ENCODE data around the gene ADD1.

The ADD1 gene

DNA sequence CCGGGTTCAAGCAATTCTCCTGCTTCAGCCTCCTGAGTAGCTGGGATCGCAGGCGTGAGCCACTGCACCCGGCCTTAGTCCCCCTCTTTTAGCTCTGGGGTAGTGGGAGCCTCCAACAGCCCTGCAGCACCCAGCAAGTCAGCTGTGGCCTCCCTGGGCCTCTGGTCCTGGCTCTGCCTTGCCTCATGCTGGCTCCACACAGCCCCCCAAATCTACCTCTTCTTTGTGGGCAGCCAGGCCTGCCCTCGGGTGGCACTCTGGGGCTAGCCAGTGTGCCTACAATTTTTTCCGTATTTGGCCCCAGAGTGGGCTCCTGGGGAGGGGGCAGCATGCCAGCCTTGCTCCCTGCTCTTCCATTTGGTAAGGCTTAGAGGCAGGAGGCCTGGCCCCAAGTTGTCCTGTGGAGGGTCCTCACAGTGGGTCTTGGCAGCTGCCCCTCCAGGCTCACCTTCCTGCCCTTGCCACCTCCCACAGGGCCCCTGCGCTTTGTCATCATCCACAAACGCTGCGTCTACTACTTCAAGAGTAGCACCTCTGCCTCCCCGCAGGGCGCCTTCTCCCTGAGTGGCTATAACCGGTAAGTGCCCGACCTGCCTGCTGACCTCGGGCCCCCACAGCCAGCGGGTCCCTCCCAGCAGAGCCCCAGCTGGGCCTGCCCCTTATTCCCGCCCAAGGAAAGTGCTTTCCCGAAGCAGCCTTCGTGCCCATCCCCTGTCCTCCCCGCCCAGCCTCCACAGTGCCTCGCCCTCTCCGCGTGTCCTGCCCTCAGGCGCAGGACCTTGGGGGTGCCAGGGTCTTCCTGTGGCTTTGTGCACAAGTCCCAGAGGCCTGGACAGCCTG lies 21.0 kb upstream of the ADD1 start:
- Histone ChIP-seq H3K9me2 (replicated peaks; ENCODE audit: control insufficient read depth, low read length) (no peaks in the 10 kb centered on the region), H3K27me3 (ENCODE audit: control insufficient read depth, low read length) (peaks cover 19% of the 10 kb centered on the region), H3K79me2 (ENCODE audit: control insufficient read depth, low read length) (no peaks in the 10 kb centered on the region), H3K4me2 (ENCODE audit: low read length) (no peak overlapping the region), H3K4me3 (ENCODE audit: low read length) (no peak overlapping the region), H4K20me1 (ENCODE audit: control insufficient read depth, insufficient read depth, low read depth, low read length) (0 out of 2 replicates have a peak, but pooled peaks cover 6% of the 10 kb centered on the region), H3K36me3 (ENCODE audit: control insufficient read depth, low read length) (no peaks in the 10 kb centered on the region), H3K4me1 (ENCODE audit: control insufficient read depth, low read length) (peaks cover 7% of the 10 kb centered on the region), H3K9me3 (ENCODE audit: control insufficient read depth, insufficient read depth, low read length) (no peaks in the 10 kb centered on the region), H3K27ac (ENCODE audit: low read depth, low read length) (no peak overlapping the region), H3F3A (ENCODE audit: control insufficient read depth, insufficient read depth) (0 out of 2 replicates have a peak, but pooled peaks cover 3% of the 10 kb centered on the region)
- no peak for TF ChIP-seq EZH2phosphoT487 (IDR thresholded peaks at IDR 0.05; ENCODE audit: borderline replicate concordance, low read length)

DNA sequence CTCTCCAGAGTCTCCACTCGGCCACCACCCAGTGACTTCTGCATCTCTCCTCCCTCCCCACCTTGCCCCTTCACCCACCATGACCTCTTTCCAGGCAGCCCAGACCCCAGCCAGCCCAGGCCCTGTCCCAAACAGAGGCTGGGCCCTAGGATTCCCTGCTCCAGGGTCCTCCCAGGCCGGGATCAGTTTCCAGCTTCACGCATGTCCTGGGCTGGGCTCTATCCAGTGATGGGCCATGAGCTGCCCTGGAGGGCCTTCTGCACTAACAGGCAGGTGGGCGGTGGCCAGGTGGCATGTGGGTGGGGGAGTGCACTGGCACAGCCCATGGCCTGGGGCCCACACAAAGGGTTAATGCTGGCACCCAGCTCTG lies 20.4 kb upstream of the ADD1 start:
- H3K27me3 ChIP-seq (ENCODE audit: control insufficient read depth, low read length), result peaks cover 16% of the 10 kb centered on the region
- H3K4me1 ChIP-seq (ENCODE audit: control insufficient read depth, low read length), result peaks cover 4% of the 10 kb centered on the region; the same call in 1 of the 2 replicates
- H3K4me3 ChIP-seq (ENCODE audit: low read length), result no peak overlapping the region
- no peak overlapping the region for H3K4me2 ChIP-seq (ENCODE audit: low read length)
- TF ChIP-seq EZH2phosphoT487 (IDR thresholded peaks at IDR 0.05; ENCODE audit: borderline replicate concordance, low read length), result no peak
- TF ChIP-seq, protein P1, sequence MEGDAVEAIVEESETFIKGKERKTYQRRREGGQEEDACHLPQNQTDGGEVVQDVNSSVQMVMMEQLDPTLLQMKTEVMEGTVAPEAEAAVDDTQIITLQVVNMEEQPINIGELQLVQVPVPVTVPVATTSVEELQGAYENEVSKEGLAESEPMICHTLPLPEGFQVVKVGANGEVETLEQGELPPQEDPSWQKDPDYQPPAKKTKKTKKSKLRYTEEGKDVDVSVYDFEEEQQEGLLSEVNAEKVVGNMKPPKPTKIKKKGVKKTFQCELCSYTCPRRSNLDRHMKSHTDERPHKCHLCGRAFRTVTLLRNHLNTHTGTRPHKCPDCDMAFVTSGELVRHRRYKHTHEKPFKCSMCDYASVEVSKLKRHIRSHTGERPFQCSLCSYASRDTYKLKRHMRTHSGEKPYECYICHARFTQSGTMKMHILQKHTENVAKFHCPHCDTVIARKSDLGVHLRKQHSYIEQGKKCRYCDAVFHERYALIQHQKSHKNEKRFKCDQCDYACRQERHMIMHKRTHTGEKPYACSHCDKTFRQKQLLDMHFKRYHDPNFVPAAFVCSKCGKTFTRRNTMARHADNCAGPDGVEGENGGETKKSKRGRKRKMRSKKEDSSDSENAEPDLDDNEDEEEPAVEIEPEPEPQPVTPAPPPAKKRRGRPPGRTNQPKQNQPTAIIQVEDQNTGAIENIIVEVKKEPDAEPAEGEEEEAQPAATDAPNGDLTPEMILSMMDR (IDR thresholded peaks at IDR 0.05; ENCODE audit: low read depth, low read length, poor library complexity, severe bottlenecking), result no peak
- no peaks in the 10 kb centered on the region for H3K36me3 ChIP-seq (ENCODE audit: control insufficient read depth, low read length)
- H3K79me2 ChIP-seq (ENCODE audit: control insufficient read depth, low read length), result no peaks in the 10 kb centered on the region
- H3K9me2 ChIP-seq (replicated peaks; ENCODE audit: control insufficient read depth, low read length), result no peaks in the 10 kb centered on the region
- H3K27ac ChIP-seq (ENCODE audit: low read depth, low read length), result no peak overlapping the region
- 0 out of 2 replicates have a peak, but pooled peaks cover 3% of the 10 kb centered on the region for H3F3A ChIP-seq (ENCODE audit: control insufficient read depth, insufficient read depth)
- no peaks in the 10 kb centered on the region for H3K9me3 ChIP-seq (ENCODE audit: control insufficient read depth, insufficient read depth, low read length)
- H4K20me1 ChIP-seq (ENCODE audit: control insufficient read depth, insufficient read depth, low read depth, low read length), result 0 out of 2 replicates have a peak, but pooled peaks cover 6% of the 10 kb centered on the region

DNA sequence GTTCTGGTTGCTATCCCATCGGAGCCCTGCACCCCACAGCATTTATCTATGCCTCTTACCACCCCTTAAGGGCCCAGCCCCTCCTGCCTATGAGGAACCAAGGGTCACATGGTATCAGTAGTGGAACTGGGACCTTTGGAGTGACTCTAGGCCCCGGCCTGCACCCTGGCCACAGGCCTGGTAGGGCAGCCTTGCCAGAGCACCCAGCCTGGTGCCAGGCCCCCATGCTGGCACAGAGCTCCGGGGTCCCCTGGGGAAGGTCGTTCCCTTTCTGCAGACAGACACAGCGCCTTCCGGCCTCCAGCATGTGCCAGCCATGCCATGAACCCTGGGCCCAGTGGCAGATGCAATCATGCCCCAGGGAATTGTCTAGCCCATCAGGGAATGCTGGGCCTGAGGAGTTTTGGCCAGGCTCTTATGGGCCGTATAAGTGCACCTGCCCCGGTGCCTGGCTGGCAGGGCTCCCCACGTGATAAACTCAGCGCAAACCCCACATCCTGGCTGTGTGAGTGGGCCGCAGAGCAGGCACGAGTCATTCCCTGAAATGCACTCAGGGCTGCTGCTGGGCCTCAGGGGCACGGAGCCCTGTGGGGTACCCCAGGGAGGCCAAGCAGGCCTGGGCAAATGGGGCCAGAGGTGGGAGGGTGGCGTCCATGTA lies 19.8 kb upstream of the ADD1 start:
- H3K4me3 ChIP-seq (ENCODE audit: low read length), result no peak overlapping the region
- H3K36me3 ChIP-seq (ENCODE audit: control insufficient read depth, low read length), result no peaks in the 10 kb centered on the region
- no peak overlapping the region for H3K4me2 ChIP-seq (ENCODE audit: low read length)
- no peaks in the 10 kb centered on the region for H3K4me1 ChIP-seq (ENCODE audit: control insufficient read depth, low read length)
- H3K27ac ChIP-seq (ENCODE audit: low read depth, low read length), result no peak overlapping the region
- peaks cover 12% of the 10 kb centered on the region for H3K27me3 ChIP-seq (ENCODE audit: control insufficient read depth, low read length)
- 0 out of 2 replicates have a peak, but pooled peaks cover under 1% of the 10 kb centered on the region for H3F3A ChIP-seq (ENCODE audit: control insufficient read depth, insufficient read depth)
- no peaks in the 10 kb centered on the region for H3K9me3 ChIP-seq (ENCODE audit: control insufficient read depth, insufficient read depth, low read length)
- H3K79me2 ChIP-seq (ENCODE audit: control insufficient read depth, low read length), result no peaks in the 10 kb centered on the region
- TF ChIP-seq EZH2phosphoT487 (IDR thresholded peaks at IDR 0.05; ENCODE audit: borderline replicate concordance, low read length), result no peak
- TF ChIP-seq, protein P1 (IDR thresholded peaks at IDR 0.05; ENCODE audit: low read depth, low read length, poor library complexity, severe bottlenecking), result no peak
- no peaks in the 10 kb centered on the region for H3K9me2 ChIP-seq (replicated peaks; ENCODE audit: control insufficient read depth, low read length)
- H4K20me1 ChIP-seq (ENCODE audit: control insufficient read depth, insufficient read depth, low read depth, low read length), result 0 out of 2 replicates have a peak, but pooled peaks cover 6% of the 10 kb centered on the region

Measured in DOHH2 (cell line).